Panc1 (cell line): Measurements from ENCODE around the gene BABAM2. TPM values are rescaled to one million over a fixed set of nuclear protein-coding genes. Genes with fewer than 3 reads are reported as not detected.

Experiments
- ATAC-seq: fragments of 200-7000 bp; cut with Tn5 transposase; 2 replicates; pipeline ENCODE4 v1.9.1; 2020; ENCODE audit warnings: mild to moderate bottlenecking, moderate library complexity
- BruUV-seq: library from RNA; stranded (reverse); fragments of 400-500 nt; replicated peaks from 2 replicates; lab custom pipeline; 2021; lab: Mats Ljungman, UMichigan
- CTCF ChIA-PET: fragments of 300-600 bp; sonication (Branson Sonifier 250); formaldehyde crosslinking; loops from one replicate; lab custom pipeline; 2022; ENCODE audit warnings: antibody characterized with exemption; lab: Charles Lee
- POLR2A ChIA-PET: fragments of 300-600 bp; sonication (Branson Sonifier 250); formaldehyde crosslinking; loops from one replicate; lab custom pipeline; 2022; ENCODE audit warnings: antibody characterized with exemption; lab: Charles Lee
- DNase-seq: peaks from one replicate; pipeline ENCODE4 v3.0.0-alpha.2; 2010; ENCODE audit warnings: low read depth, low spot score
- H3K27ac ChIP-seq: 2 replicates; pipeline ENCODE4 v1.5.1; 2011; ENCODE audit warnings: mild to moderate bottlenecking, low read length, inconsistent platforms
- H3K27me3 ChIP-seq: fragments of 200-500 bp; sonication (Bioruptor generic); 2 replicates; pipeline ENCODE4 v1.6.0; 2014; ENCODE audit warnings: low read length, inconsistent platforms; ENCODE audit not compliant: control insufficient read depth, insufficient read depth
- H3K36me3 ChIP-seq: fragments of 200-500 bp; sonication (Bioruptor generic); 2 replicates; pipeline ENCODE4 v1.5.1; 2014; ENCODE audit warnings: inconsistent platforms, mild to moderate bottlenecking, low read length, moderate library complexity; ENCODE audit not compliant: control insufficient read depth, insufficient read depth
- H3K4me1 ChIP-seq: 2 replicates; pipeline ENCODE4 v1.5.1; 2011; ENCODE audit warnings: inconsistent platforms, mild to moderate bottlenecking, low read length, moderate library complexity; ENCODE audit not compliant: control insufficient read depth, insufficient read depth
- H3K4me3 ChIP-seq, 2 experiments: 2 replicates each; pipeline ENCODE4 v1.5.1; 2011 to 2012; ENCODE audit warnings: low read depth in 2 of 2, low read length in 2 of 2, mild to moderate bottlenecking in 2 of 2, inconsistent platforms in 1 of 2, moderate library complexity in 1 of 2
- H3K9me3 ChIP-seq: fragments of 200-500 bp; sonication (Bioruptor generic); 2 replicates; pipeline ENCODE4 v1.5.1; 2014; ENCODE audit warnings: low read depth, mild to moderate bottlenecking, inconsistent platforms, low read length, moderate library complexity; ENCODE audit not compliant: control insufficient read depth, insufficient read depth
- CTCF ChIP-seq: fragments of 450-650 bp; IDR thresholded peaks from 2 replicates; pipeline ENCODE4 v1.5.1; 2017; ENCODE audit warnings: mild to moderate bottlenecking
- POLR2AphosphoS5 ChIP-seq: IDR thresholded peaks from 2 replicates; pipeline ENCODE4 v1.6.1; 2012; ENCODE audit warnings: mild to moderate bottlenecking, low read depth, low read length, moderate library complexity
- REST ChIP-seq, 2 experiments: IDR thresholded peaks; 2 replicates each; pipeline ENCODE4 v1.6.1; 2011 to 2012; ENCODE audit warnings: low read depth in 2 of 2, control low read depth in 1 of 2, low read length in 1 of 2, mild to moderate bottlenecking in 1 of 2, moderate library complexity in 1 of 2; ENCODE audit not compliant: insufficient read depth in 1 of 2
- SIN3A ChIP-seq: IDR thresholded peaks from 2 replicates; pipeline ENCODE4 v1.6.1; 2012; ENCODE audit warnings: low read depth, mild to moderate bottlenecking, low read length, moderate library complexity, borderline replicate concordance; ENCODE audit not compliant: insufficient read depth
- TCF7L2 ChIP-seq: IDR thresholded peaks from 2 replicates; pipeline ENCODE4 v1.6.1; 2011; ENCODE audit warnings: mild to moderate bottlenecking, low read depth, low read length, inconsistent platforms
- in situ Hi-C: cut with HindIII; loops from 2 replicates; pipeline ENCODE4 v1.10.0; 2016; ENCODE audit warnings: low sequenced_read_pairs, low pct_unique_long_range_greater_than_20kb
- intact Hi-C: fragments of 100-400 bp; cut with micrococcal nuclease; formaldehyde crosslinking; loops from one replicate; pipeline ENCODE4 v1.10.0; 2022; ENCODE audit not compliant: unreplicated experiment
- total RNA-seq: library from RNA; stranded (reverse); gene quantifications from one replicate; pipeline ENCODE4 v1.2.1, GENCODE V29; 2021; ENCODE audit not compliant: unreplicated experiment

The BABAM2 gene
- total RNA-seq, 1 experiment from 2014 or later: 31.2 TPM

GRCh38 chr2:28277466-28277865, 386.9 kb downstream of the BABAM2 start:
- Histone ChIP-seq H3K4me3 (no peak overlapping the region), H3K36me3 (no peaks in the 10 kb centered on the region), H3K4me1 (peaks cover 28% of the 10 kb centered on the region), H3K27me3 (no peaks in the 10 kb centered on the region), H3K27ac (peak overlapping the region; percentile 69; the same call in 1 of the 2 replicates), H3K9me3 (no peaks in the 10 kb centered on the region)
- intact Hi-C loops (no loop called here), in situ Hi-C loops (no loop called here)
- DNase-seq (no peak), ATAC-seq (no peak)
- BruUV-seq: no TSS peak
- CTCF ChIA-PET: no interaction called here
- no peak for TF ChIP-seq TCF7L2
- TF ChIP-seq POLR2AphosphoS5: no peak
- TF ChIP-seq SIN3A: no peak
- TF ChIP-seq CTCF: no peak
- TF ChIP-seq REST (IDR thresholded peaks at IDR 0.05; ENCODE audit: insufficient read depth in 1 of 2, low read depth in 2 of 2, low read length in 1 of 2): no peak
- POLR2A ChIA-PET: no interaction called here

- Histone ChIP-seq H3K4me3 (no peak overlapping the region), H3K9me3 (no peaks in the 10 kb centered on the region), H3K27me3 (no peaks in the 10 kb centered on the region), H3K4me1 (peaks cover 33% of the 10 kb centered on the region), H3K36me3 (no peaks in the 10 kb centered on the region), H3K27ac (no peak overlapping the region)
- in situ Hi-C loops (no loop called here), intact Hi-C loops (no loop called here)
- no TSS peak for BruUV-seq
- TF ChIP-seq REST (IDR thresholded peaks at IDR 0.05; ENCODE audit: insufficient read depth in 1 of 2, low read depth in 2 of 2, low read length in 1 of 2) (no peak), TCF7L2 (no peak), POLR2AphosphoS5 (no peak), CTCF (no peak), SIN3A (no peak)
- POLR2A ChIA-PET: interaction anchor here (0.7 kb wide), 1 partner anchor 107 kb away, joined by 16 read pairs; no protein-coding TSS in a partner anchor
- DNase-seq (no peak), ATAC-seq (no peak)
- CTCF ChIA-PET: no interaction called here
Observed at GRCh38 chr2:28279371-28279770, 388.8 kb downstream of the BABAM2 start.
